Stimulated activated effector memory CD8-positive, alpha-beta T cell treated with anti-CD3 and anti-CD28 coated beads, Interleukin-12 subunit alpha, Interleukin-12 subunit beta, amount 100 ng/mL, for 72 hours (primary cell): ENCODE data around the gene FBRSL1.

Experiments used
- ATAC-seq: fragments of 150-1000 bp; cut with Tn5 transposase; 2 replicates; pipeline ENCODE4 v1.10.0; 2021
- DNase-seq, 2 donors: peaks; one replicate each; pipeline ENCODE4 v3.0.0; 2021 to 2022; ENCODE audit warnings: low spot score in 2 of 2
- H3K27ac Mint-ChIP-seq: one replicate; pipeline ENCODE4 v1.8.0; 2022; ENCODE audit warnings: mild to moderate bottlenecking, mixed read lengths
- H3K36me3 Mint-ChIP-seq: one replicate; pipeline ENCODE4 v1.8.0; 2022; ENCODE audit warnings: mild to moderate bottlenecking, mixed read lengths
- H3K4me1 Mint-ChIP-seq: one replicate; pipeline ENCODE4 v1.8.0; 2022; ENCODE audit warnings: mixed read lengths
- H3K4me3 Mint-ChIP-seq: one replicate; pipeline ENCODE4 v1.8.0; 2022; ENCODE audit warnings: mild to moderate bottlenecking, mixed read lengths
- H3K9me3 Mint-ChIP-seq: one replicate; pipeline ENCODE4 v1.8.0; 2022; ENCODE audit warnings: mixed read lengths

The FBRSL1 gene

GRCh38 chr12:132450418-132451171, 39.4 kb upstream of the FBRSL1 start:
- peaks cover 8% of the 10 kb centered on the region for H3K36me3 Mint-ChIP-seq
- H3K4me3 Mint-ChIP-seq, result no peak overlapping the region
- ATAC-seq (no peak), DNase-seq (no peak)
- no peaks in the 10 kb centered on the region for H3K9me3 Mint-ChIP-seq
- H3K27ac Mint-ChIP-seq, result no peak overlapping the region
- peaks cover 19% of the 10 kb centered on the region for H3K4me1 Mint-ChIP-seq

- Mint-ChIP-seq H3K9me3 (no peaks in the 10 kb centered on the region), H3K4me3 (no peak overlapping the region), H3K36me3 (peaks cover under 1% of the 10 kb centered on the region), H3K27ac (no peak overlapping the region), H3K4me1 (peaks cover 18% of the 10 kb centered on the region)
- peak; percentile 46 for ATAC-seq
- no peak for DNase-seq
Measured at GRCh38 chr12:132451172-132451835, 38.6 kb upstream of the FBRSL1 start.

- Mint-ChIP-seq H3K36me3 (no peaks in the 10 kb centered on the region), H3K27ac (no peak overlapping the region), H3K4me1 (peaks cover 17% of the 10 kb centered on the region), H3K9me3 (no peaks in the 10 kb centered on the region), H3K4me3 (no peak overlapping the region)
- DNase-seq, result no peak
- no peak for ATAC-seq
Measured at GRCh38 chr12:132451836-132452195, 38.1 kb upstream of the FBRSL1 start.

GRCh38 chr12:132452596-132453350, 37.2 kb upstream of the FBRSL1 start:
- no peak overlapping the region for H3K27ac Mint-ChIP-seq
- no peaks in the 10 kb centered on the region for H3K36me3 Mint-ChIP-seq
- no peak for DNase-seq
- H3K4me3 Mint-ChIP-seq, result no peak overlapping the region
- H3K4me1 Mint-ChIP-seq, result peaks cover 17% of the 10 kb centered on the region
- H3K9me3 Mint-ChIP-seq, result no peaks in the 10 kb centered on the region
- no peak for ATAC-seq

GRCh38 chr12:132453361-132454192, 36.4 kb upstream of the FBRSL1 start:
- ATAC-seq (no peak), DNase-seq (no peak)
- Mint-ChIP-seq H3K36me3 (no peaks in the 10 kb centered on the region), H3K27ac (no peak overlapping the region), H3K4me3 (no peak overlapping the region), H3K4me1 (peaks cover 17% of the 10 kb centered on the region), H3K9me3 (no peaks in the 10 kb centered on the region)

GRCh38 chr12:132454193-132454932, 35.6 kb upstream of the FBRSL1 start:
- Mint-ChIP-seq H3K9me3 (no peaks in the 10 kb centered on the region), H3K4me3 (no peak overlapping the region), H3K4me1 (peaks cover 16% of the 10 kb centered on the region), H3K27ac (no peak overlapping the region), H3K36me3 (no peaks in the 10 kb centered on the region)
- DNase-seq, result no peak
- no peak for ATAC-seq

GRCh38 chr12:132454933-132455418, 35.0 kb upstream of the FBRSL1 start:
- peaks cover 10% of the 10 kb centered on the region for H3K4me1 Mint-ChIP-seq
- H3K27ac Mint-ChIP-seq, result no peak overlapping the region
- DNase-seq (no peak), ATAC-seq (no peak)
- no peaks in the 10 kb centered on the region for H3K9me3 Mint-ChIP-seq
- H3K36me3 Mint-ChIP-seq, result no peaks in the 10 kb centered on the region
- H3K4me3 Mint-ChIP-seq, result no peak overlapping the region

GRCh38 chr12:132455565-132455964, 34.4 kb upstream of the FBRSL1 start:
- H3K4me1 Mint-ChIP-seq, result peaks cover 10% of the 10 kb centered on the region
- ATAC-seq (no peak), DNase-seq (no peak)
- H3K36me3 Mint-ChIP-seq, result no peaks in the 10 kb centered on the region
- no peaks in the 10 kb centered on the region for H3K9me3 Mint-ChIP-seq
- H3K4me3 Mint-ChIP-seq, result no peak overlapping the region
- no peak overlapping the region for H3K27ac Mint-ChIP-seq

GRCh38 chr12:132456186-132456943, 33.6 kb upstream of the FBRSL1 start:
- no peak for ATAC-seq
- peaks cover 10% of the 10 kb centered on the region for H3K4me1 Mint-ChIP-seq
- H3K4me3 Mint-ChIP-seq, result no peak overlapping the region
- no peaks in the 10 kb centered on the region for H3K36me3 Mint-ChIP-seq
- H3K27ac Mint-ChIP-seq, result peak overlapping the region; percentile 77
- no peaks in the 10 kb centered on the region for H3K9me3 Mint-ChIP-seq
- no peak for DNase-seq

- DNase-seq (no peak), ATAC-seq (no peak)
- Mint-ChIP-seq H3K9me3 (no peaks in the 10 kb centered on the region), H3K4me3 (no peak overlapping the region), H3K36me3 (no peaks in the 10 kb centered on the region), H3K27ac (peak overlapping the region; percentile 77), H3K4me1 (peaks cover 10% of the 10 kb centered on the region)
Measured at GRCh38 chr12:132456944-132457495, 32.9 kb upstream of the FBRSL1 start.

- Mint-ChIP-seq H3K4me3 (no peak overlapping the region), H3K9me3 (no peaks in the 10 kb centered on the region), H3K36me3 (no peaks in the 10 kb centered on the region), H3K27ac (no peak overlapping the region), H3K4me1 (peaks cover 10% of the 10 kb centered on the region)
- no peak for DNase-seq
- ATAC-seq, result no peak
Measured at GRCh38 chr12:132458441-132458840, 31.5 kb upstream of the FBRSL1 start.

- Mint-ChIP-seq H3K4me3 (no peak overlapping the region), H3K36me3 (no peaks in the 10 kb centered on the region), H3K9me3 (no peaks in the 10 kb centered on the region), H3K27ac (no peak overlapping the region), H3K4me1 (peaks cover 10% of the 10 kb centered on the region)
- ATAC-seq (no peak), DNase-seq (no peak)
Measured at GRCh38 chr12:132458846-132459641, 30.9 kb upstream of the FBRSL1 start.

- Mint-ChIP-seq H3K27ac (no peak overlapping the region), H3K4me3 (no peak overlapping the region), H3K36me3 (no peaks in the 10 kb centered on the region), H3K9me3 (no peaks in the 10 kb centered on the region), H3K4me1 (peaks cover 7% of the 10 kb centered on the region)
- ATAC-seq (no peak), DNase-seq (no peak)
Measured at GRCh38 chr12:132460571-132460970, 29.4 kb upstream of the FBRSL1 start.
